Measurements from ENCODE around the gene PRKN.

Gene PRKN

DNA sequence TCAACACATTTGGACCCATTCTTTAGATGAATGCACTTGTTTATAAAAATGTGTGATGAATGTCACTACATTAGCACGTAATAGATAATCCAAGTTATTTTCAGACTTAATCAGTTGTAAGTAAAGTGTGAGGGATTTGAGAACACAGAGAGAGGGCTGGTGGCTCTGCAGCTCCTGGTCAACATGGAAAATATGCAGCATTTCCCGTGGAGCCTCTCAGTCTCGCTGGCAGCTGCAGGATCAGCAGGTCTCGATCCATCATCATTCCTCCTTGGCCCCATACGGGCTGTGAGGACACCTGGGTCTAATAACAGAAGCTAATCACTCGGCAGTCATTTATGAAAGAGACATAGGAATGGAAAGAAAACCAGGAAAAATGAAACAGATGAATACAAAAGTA lies 390.2 kb downstream of the PRKN start:
- TF ChIP-seq ARNT (IDR thresholded peaks at IDR 0.05) (no peak), ELF4 (IDR thresholded peaks at IDR 0.05) (no peak), HDGF (IDR thresholded peaks at IDR 0.05; ENCODE audit: borderline replicate concordance) (no peak), CTBP1 (IDR thresholded peaks at IDR 0.05; ENCODE audit: borderline replicate concordance) (no peak), LEF1 (IDR thresholded peaks at IDR 0.05; ENCODE audit: borderline replicate concordance) (no peak), FOXA1 (IDR thresholded peaks at IDR 0.05) (no peak), ZNF384 (IDR thresholded peaks at IDR 0.05) (no peak), L3MBTL2 (conservative IDR thresholded peaks at IDR 0.05) (no peak)
- ChIA-PET POLR2A (no interaction called here), CTCF (no interaction called here)
- no peak for DNase-seq (ENCODE audit: extremely low spot score)

DNA sequence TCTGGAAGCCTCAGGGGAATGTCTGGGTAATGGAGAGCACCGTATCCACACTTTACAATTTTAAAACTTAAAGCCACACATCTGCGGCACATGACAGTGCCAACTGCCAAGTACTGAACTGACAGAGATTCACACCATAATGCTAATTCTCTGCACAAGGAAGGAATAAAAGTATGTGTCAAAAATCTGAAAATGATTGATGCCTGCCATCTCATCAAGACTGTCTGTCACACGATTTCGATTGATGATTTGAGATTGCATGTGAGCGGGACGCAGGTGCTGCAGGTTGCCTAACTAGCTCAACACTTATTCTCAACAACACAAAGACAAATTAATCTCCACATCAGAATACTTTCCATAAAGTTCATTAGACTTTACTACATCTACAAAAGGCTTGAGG lies 391.2 kb downstream of the PRKN start:
- DNase-seq (ENCODE audit: extremely low spot score) = no peak
- no peak for TF ChIP-seq LEF1 (IDR thresholded peaks at IDR 0.05; ENCODE audit: borderline replicate concordance)
- TF ChIP-seq HDGF (IDR thresholded peaks at IDR 0.05; ENCODE audit: borderline replicate concordance) = no peak
- TF ChIP-seq PKNOX1 (IDR thresholded peaks at IDR 0.05) = no peak
- TF ChIP-seq FOXM1 (IDR thresholded peaks at IDR 0.05; ENCODE audit: borderline replicate concordance) = no peak
- no peak for TF ChIP-seq ELF4 (IDR thresholded peaks at IDR 0.05)
- no peak for TF ChIP-seq NFRKB (IDR thresholded peaks at IDR 0.05)
- TF ChIP-seq SP1 (IDR thresholded peaks at IDR 0.05) = no peak
- TF ChIP-seq FOXK2 (IDR thresholded peaks at IDR 0.05) = no peak
- TF ChIP-seq SUZ12 (IDR thresholded peaks at IDR 0.05) = no peak
- ChIA-PET CTCF (no interaction called here), POLR2A (no interaction called here)

GRCh38 chr6:162332365-162332764 lies 395.2 kb downstream of the PRKN start:
- no peak for TF ChIP-seq LEF1 (IDR thresholded peaks at IDR 0.05; ENCODE audit: borderline replicate concordance)
- no peak for TF ChIP-seq ELF4 (IDR thresholded peaks at IDR 0.05)
- no peak for TF ChIP-seq FOXK2 (IDR thresholded peaks at IDR 0.05)
- TF ChIP-seq FOXA1 (IDR thresholded peaks at IDR 0.05) = no peak
- no peak for TF ChIP-seq NFRKB (IDR thresholded peaks at IDR 0.05)
- no peak for TF ChIP-seq FOXM1 (IDR thresholded peaks at IDR 0.05; ENCODE audit: borderline replicate concordance)
- no peak for TF ChIP-seq L3MBTL2 (conservative IDR thresholded peaks at IDR 0.05)
- no peak for TF ChIP-seq ZNF384 (IDR thresholded peaks at IDR 0.05)
- TF ChIP-seq SP1 (IDR thresholded peaks at IDR 0.05) = no peak
- no peak for TF ChIP-seq PKNOX1 (IDR thresholded peaks at IDR 0.05)
- no peak for TF ChIP-seq BHLHE40 (IDR thresholded peaks at IDR 0.05; ENCODE audit: borderline replicate concordance)
- no peak for TF ChIP-seq CTBP1 (IDR thresholded peaks at IDR 0.05; ENCODE audit: borderline replicate concordance)
- no peak for TF ChIP-seq HDGF (IDR thresholded peaks at IDR 0.05; ENCODE audit: borderline replicate concordance)
- no peak for TF ChIP-seq TARDBP (IDR thresholded peaks at IDR 0.05)
- no peak for DNase-seq (ENCODE audit: extremely low spot score)
- ChIA-PET POLR2A (no interaction called here), CTCF (no interaction called here)

DNA sequence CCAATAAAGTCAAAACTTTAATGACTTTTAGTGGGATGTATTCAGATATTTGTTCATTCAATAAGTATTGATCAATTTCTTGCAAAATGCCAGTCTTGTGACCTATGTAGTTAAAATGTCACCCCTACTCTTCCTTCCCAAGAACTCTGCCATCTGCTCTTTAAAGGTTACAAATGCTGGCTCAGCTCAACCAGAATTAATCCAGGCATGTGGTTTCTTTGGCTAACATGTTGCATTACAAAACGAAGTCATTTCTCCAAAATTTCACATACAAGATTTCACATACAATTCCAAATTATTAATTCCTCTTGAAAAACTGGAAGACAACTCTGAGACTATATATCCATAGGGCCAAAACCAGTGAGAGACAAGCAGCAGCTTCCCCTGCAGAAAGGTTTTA lies 395.7 kb downstream of the PRKN start:
- ChIA-PET CTCF (no interaction called here), POLR2A (no interaction called here)
- no peak for TF ChIP-seq FOXM1 (IDR thresholded peaks at IDR 0.05; ENCODE audit: borderline replicate concordance)
- no peak for TF ChIP-seq ZNF384 (IDR thresholded peaks at IDR 0.05)
- TF ChIP-seq L3MBTL2 (conservative IDR thresholded peaks at IDR 0.05) = no peak
- TF ChIP-seq HDGF (IDR thresholded peaks at IDR 0.05; ENCODE audit: borderline replicate concordance) = no peak
- TF ChIP-seq SP1 (IDR thresholded peaks at IDR 0.05) = no peak
- no peak for TF ChIP-seq ARNT (IDR thresholded peaks at IDR 0.05)
- no peak for TF ChIP-seq SUZ12 (IDR thresholded peaks at IDR 0.05)
- TF ChIP-seq BHLHE40 (IDR thresholded peaks at IDR 0.05; ENCODE audit: borderline replicate concordance) = no peak
- DNase-seq (ENCODE audit: extremely low spot score) = no peak

GRCh38 chr6:162325826-162326225 lies 401.7 kb downstream of the PRKN start:
- CTCF ChIA-PET = no interaction called here
- no peak for TF ChIP-seq ZNF384 (IDR thresholded peaks at IDR 0.05)
- no peak for TF ChIP-seq CTBP1 (IDR thresholded peaks at IDR 0.05; ENCODE audit: borderline replicate concordance)
- TF ChIP-seq FOXM1 (IDR thresholded peaks at IDR 0.05; ENCODE audit: borderline replicate concordance) = no peak
- TF ChIP-seq PKNOX1 (IDR thresholded peaks at IDR 0.05) = no peak
- TF ChIP-seq HDGF (IDR thresholded peaks at IDR 0.05; ENCODE audit: borderline replicate concordance) = no peak
- TF ChIP-seq FOXK2 (IDR thresholded peaks at IDR 0.05) = no peak
- TF ChIP-seq SP1 (IDR thresholded peaks at IDR 0.05) = no peak
- TF ChIP-seq L3MBTL2 (conservative IDR thresholded peaks at IDR 0.05) = no peak
- TF ChIP-seq NFRKB (IDR thresholded peaks at IDR 0.05) = no peak
- no peak for TF ChIP-seq SUZ12 (IDR thresholded peaks at IDR 0.05)
- no peak for TF ChIP-seq TARDBP (IDR thresholded peaks at IDR 0.05)
- no peak for TF ChIP-seq LEF1 (IDR thresholded peaks at IDR 0.05; ENCODE audit: borderline replicate concordance)
- TF ChIP-seq FOXA1 (IDR thresholded peaks at IDR 0.05) = no peak
- TF ChIP-seq ELF4 (IDR thresholded peaks at IDR 0.05) = no peak
- no peak for TF ChIP-seq ARNT (IDR thresholded peaks at IDR 0.05)
- no peak for TF ChIP-seq BHLHE40 (IDR thresholded peaks at IDR 0.05; ENCODE audit: borderline replicate concordance)
- POLR2A ChIA-PET = no interaction called here
- DNase-seq (ENCODE audit: extremely low spot score) = no peak

DNA sequence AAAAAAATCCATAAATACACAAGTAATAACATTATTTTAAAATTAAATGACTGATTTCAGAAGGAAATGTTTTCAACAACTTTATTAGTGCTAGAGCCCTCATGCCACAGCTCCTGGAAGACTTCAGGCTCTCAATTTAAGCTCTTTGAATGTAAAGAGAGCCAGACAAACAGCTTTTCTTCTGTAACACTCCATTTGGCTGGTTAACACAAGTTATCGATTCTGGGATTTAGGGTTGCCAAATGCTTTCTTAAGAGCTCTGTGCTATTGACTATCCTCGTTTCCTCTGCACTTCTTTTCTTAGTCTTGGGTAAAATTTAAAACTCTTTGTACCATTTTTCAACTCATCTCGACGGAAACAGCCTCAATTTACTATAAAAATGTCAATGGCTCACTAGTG lies 402.5 kb downstream of the PRKN start:
- ChIA-PET POLR2A (no interaction called here), CTCF (no interaction called here)
- TF ChIP-seq FOXA1 (IDR thresholded peaks at IDR 0.05) (no peak), SUZ12 (IDR thresholded peaks at IDR 0.05) (no peak), L3MBTL2 (conservative IDR thresholded peaks at IDR 0.05) (no peak), BHLHE40 (IDR thresholded peaks at IDR 0.05; ENCODE audit: borderline replicate concordance) (no peak), CTBP1 (IDR thresholded peaks at IDR 0.05; ENCODE audit: borderline replicate concordance) (no peak), HDGF (IDR thresholded peaks at IDR 0.05; ENCODE audit: borderline replicate concordance) (no peak), PKNOX1 (IDR thresholded peaks at IDR 0.05) (no peak), NFRKB (IDR thresholded peaks at IDR 0.05) (no peak), FOXK2 (IDR thresholded peaks at IDR 0.05) (no peak), LEF1 (IDR thresholded peaks at IDR 0.05; ENCODE audit: borderline replicate concordance) (no peak), ELF4 (IDR thresholded peaks at IDR 0.05) (no peak), SP1 (IDR thresholded peaks at IDR 0.05) (no peak), ARNT (IDR thresholded peaks at IDR 0.05) (no peak), FOXM1 (IDR thresholded peaks at IDR 0.05; ENCODE audit: borderline replicate concordance) (no peak)
- no peak for DNase-seq (ENCODE audit: extremely low spot score)

Measured in HEK293T (cell line).